Measurements from ENCODE around the gene FKBP1A.

The FKBP1A gene

DNA sequence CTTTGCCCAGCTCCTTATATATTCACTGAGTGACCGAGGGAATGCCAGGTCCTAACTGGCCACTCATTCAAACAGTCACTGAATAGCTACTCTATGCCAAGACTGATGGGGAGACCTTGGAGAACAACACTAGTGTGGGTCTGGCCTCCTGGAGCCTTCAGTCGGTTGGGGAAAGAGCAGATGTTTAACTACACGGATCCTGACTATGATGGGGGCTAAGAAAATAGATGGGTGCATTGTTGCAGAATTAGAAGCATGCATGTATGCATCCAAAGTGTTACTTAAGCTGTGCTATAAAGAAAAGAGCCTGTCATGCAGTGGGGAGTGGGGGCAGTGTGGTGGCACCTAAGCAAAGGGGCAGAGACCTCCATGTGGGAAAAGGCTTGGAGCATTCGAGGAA lies 6.5 kb downstream of the FKBP1A start:
- DNase-seq (ENCODE audit: low read depth in 3 of 3, low spot score in 1 of 3) = no peak

- no peak for DNase-seq (ENCODE audit: low read depth in 3 of 3, low spot score in 1 of 3)
These were observed 9.0 kb downstream of the FKBP1A start for GRCh38 chr20:1383623-1384404.

- DNase-seq (ENCODE audit: low read depth in 3 of 3, low spot score in 1 of 3) = no peak
These were observed 10.2 kb downstream of the FKBP1A start for GRCh38 chr20:1382670-1383069.

GRCh38 chr20:1381753-1382591 lies 10.9 kb downstream of the FKBP1A start:
- DNase-seq (ENCODE audit: low read depth in 3 of 3, low spot score in 1 of 3) = no peak

DNA sequence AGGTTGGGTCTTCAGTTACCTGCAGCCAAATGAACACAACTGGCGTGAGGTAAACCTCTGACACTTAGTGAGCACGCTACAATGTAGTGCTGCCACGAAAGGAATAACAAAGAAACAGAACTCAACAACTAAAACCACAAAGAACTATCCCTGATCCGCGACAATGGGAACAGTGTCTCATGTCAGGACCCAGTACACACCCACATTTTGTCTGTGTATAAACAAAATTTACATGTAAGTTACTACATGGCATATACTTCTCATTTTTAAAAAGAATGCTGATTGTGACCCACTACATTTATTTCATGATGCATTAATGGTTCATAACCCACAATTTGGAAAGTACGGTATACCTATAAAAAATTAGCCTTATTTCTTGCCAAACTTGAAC lies 14.1 kb downstream of the FKBP1A start:
- DNase-seq (ENCODE audit: low read depth in 3 of 3, low spot score in 1 of 3) = no peak

DNA sequence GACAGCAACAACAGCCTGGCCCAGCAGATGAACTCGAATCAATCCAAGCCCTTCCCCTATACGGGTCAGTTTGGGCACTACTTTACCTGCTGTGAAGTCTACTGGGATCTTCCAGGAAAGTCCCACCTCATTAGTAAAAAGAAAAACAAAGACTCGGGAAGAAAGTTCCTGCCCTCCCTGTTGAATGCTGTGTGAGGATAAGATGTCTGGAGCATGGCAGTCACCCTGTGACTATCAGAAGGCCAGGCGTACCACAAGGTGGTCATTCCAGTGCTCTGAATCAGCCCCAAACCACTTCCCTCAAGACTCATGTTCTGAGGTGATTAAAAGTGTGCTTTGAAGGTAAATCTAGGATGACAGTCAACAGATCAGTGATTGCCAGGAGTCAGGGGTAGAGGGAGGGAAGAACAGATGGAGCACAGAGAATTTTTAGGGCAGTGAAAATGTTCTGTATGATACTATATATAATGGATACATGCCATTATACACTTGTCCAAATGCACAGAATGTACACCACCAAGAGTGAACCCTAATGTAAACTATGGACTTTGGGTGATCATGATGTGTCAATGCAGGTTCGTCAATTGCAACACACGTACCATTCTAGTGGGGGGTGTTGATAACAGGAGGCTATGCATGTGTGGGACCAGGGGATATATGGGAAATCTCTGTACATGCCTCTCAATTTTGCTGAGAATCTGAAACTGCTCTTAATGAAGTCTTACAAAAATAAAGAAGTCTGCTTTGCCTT lies 14.7 kb downstream of the FKBP1A start:
- no peak for DNase-seq (ENCODE audit: low read depth in 3 of 3, low spot score in 1 of 3)

- DNase-seq (ENCODE audit: low read depth in 3 of 3, low spot score in 1 of 3) = no peak
These were observed 15.4 kb downstream of the FKBP1A start for GRCh38 chr20:1377341-1377871.

GRCh38 chr20:1376408-1377270 lies 16.2 kb downstream of the FKBP1A start:
- no peak for DNase-seq (ENCODE audit: low read depth in 3 of 3, low spot score in 1 of 3)

- no peak for DNase-seq (ENCODE audit: low read depth in 3 of 3, low spot score in 1 of 3)
These were observed 16.8 kb downstream of the FKBP1A start for GRCh38 chr20:1376007-1376406.

- no peak for DNase-seq (ENCODE audit: low read depth in 3 of 3, low spot score in 1 of 3)
These were observed 17.3 kb downstream of the FKBP1A start for GRCh38 chr20:1375515-1375914.

DNA sequence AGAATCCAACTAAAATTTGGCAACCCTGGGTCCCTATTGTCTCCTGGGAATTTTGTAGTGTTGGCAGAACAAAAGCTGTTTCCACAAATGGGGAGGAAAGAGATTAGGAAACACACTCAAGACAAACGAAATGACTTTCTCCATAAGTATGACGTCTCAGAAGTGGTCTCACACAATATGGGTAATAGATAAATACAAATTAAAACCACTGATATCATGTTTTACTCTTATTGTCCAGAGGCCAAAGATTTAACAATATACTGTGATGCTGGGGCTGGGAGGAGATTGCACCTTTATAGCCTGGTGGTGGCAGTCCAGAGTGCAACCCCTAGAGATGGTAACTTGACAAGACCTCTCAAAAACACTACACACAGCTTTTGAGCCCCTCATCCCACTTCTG lies 18.6 kb downstream of the FKBP1A start:
- no peak for DNase-seq (ENCODE audit: low read depth in 3 of 3, low spot score in 1 of 3)

DNA sequence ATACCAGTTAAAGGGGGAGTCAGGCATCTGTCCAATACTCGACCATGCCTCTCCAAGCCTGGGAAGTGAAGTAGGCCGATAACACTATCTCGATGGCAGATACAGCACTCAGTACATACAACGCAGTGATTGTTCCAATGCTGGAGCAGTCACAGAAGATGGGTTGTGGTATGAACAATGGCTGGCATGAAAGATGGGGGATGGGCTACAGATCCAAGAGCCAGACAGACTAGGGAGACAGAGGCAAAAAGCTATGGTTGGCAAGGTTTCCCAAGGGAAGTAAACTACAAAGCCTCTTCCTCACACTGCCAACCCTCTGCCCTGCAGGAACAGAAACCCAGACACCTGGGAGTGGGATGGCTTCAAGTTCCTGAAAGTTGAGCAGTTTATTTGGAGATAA lies 19.2 kb downstream of the FKBP1A start:
- DNase-seq (ENCODE audit: low read depth in 3 of 3, low spot score in 1 of 3) = no peak

GRCh38 chr20:1373036-1373435 lies 19.8 kb downstream of the FKBP1A start:
- DNase-seq (ENCODE audit: low read depth in 3 of 3, low spot score in 1 of 3) = no peak

GRCh38 chr20:1371830-1372539 lies 20.9 kb downstream of the FKBP1A start:
- no peak for DNase-seq (ENCODE audit: low read depth in 3 of 3, low spot score in 1 of 3)

GRCh38 chr20:1371202-1371782 lies 21.6 kb downstream of the FKBP1A start:
- DNase-seq (ENCODE audit: low read depth in 3 of 3, low spot score in 1 of 3) = no peak

GRCh38 chr20:1370548-1371110 lies 22.2 kb downstream of the FKBP1A start:
- DNase-seq (ENCODE audit: low read depth in 3 of 3, low spot score in 1 of 3) = no peak

DNA sequence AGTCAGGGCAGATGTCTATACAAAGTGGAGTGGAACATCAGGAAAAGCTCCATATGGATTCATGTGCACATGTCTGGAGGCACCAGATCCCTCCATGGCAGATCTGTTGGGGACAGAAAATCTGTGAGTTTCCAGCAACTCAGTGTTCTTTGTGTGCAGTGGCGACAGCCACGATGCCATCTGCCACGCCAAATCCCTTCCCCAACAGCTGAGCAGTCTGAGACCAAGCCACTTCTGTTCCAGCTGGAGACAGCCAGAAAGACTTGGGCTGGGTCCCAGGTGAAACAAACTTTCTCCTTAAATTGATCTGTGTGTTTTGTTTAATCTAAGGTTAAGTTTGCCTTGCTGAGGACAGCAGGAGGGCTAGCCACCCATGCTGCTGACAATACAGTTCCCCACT lies 22.9 kb downstream of the FKBP1A start:
- no peak for DNase-seq (ENCODE audit: low read depth in 3 of 3, low spot score in 1 of 3)

- no peak for DNase-seq (ENCODE audit: low read depth in 3 of 3, low spot score in 1 of 3)
These were observed 24.2 kb downstream of the FKBP1A start for GRCh38 chr20:1368448-1369199.

DNA sequence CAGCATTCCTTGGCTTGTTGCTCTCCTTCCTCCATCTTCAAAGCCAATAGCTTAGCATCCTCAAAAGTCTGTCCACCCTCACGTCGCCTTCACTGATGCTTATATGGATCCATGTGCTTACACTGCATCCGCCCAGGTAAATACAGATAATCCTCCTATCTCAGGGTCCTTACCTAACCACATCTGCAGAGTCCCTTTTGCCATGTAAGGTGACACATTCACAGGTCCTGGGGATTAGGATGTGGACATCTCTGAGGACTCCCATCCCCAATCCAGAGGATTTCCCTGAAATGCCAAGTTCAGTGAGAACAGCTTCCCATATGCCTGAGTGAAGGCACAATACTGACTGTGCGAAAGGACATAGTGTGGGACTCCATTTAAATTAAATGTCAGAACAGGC lies 25.4 kb downstream of the FKBP1A start:
- DNase-seq (ENCODE audit: low read depth in 3 of 3, low spot score in 1 of 3) = no peak

Measured in stimulated activated CD4-positive, alpha-beta T cell treated with anti-CD3 and anti-CD28 coated beads, TNF-alpha, amount 100 ng/mL, for 1 hour (primary cell).